WERI-Rb-1 (cell line): ENCODE measurements around the gene MROH2B.

ENCODE experiments used
- DNase-seq: peaks from one replicate; pipeline ENCODE4 v3.0.0-alpha.2; 2020
- H3K27ac ChIP-seq: fragments of 250-450 bp; sonication (Bioruptor Pico); 2 replicates; pipeline ENCODE4 v1.5.1; 2020; ENCODE audit warnings: mild to moderate bottlenecking, moderate library complexity
- H3K27me3 ChIP-seq: fragments of 250-450 bp; sonication (Bioruptor Pico); 2 replicates; pipeline ENCODE4 v1.5.1; 2021; ENCODE audit warnings: mild to moderate bottlenecking, low read depth, moderate library complexity; ENCODE audit not compliant: insufficient read depth, severe bottlenecking
- H3K36me3 ChIP-seq: fragments of 250-450 bp; sonication (Bioruptor Pico); 2 replicates; pipeline ENCODE4 v1.5.1; 2020; ENCODE audit warnings: mild to moderate bottlenecking, moderate library complexity
- H3K4me3 ChIP-seq: 2 replicates; pipeline ENCODE4 v1.5.1; 2011; ENCODE audit warnings: low read depth, mild to moderate bottlenecking, control low read depth, low read length
- H3K9me3 ChIP-seq: fragments of 250-450 bp; sonication (Bioruptor Pico); 2 replicates; pipeline ENCODE4 v1.5.1; 2021; ENCODE audit warnings: mild to moderate bottlenecking, moderate library complexity; ENCODE audit not compliant: severe bottlenecking
- CTCF ChIP-seq: IDR thresholded peaks from 2 replicates; pipeline ENCODE4 v1.5.1; 2011; ENCODE audit warnings: low read depth, mild to moderate bottlenecking, control low read depth, inconsistent platforms, low read length

MROH2B gene

GRCh38 chr5:40995801-40996586 is 75.1 kb downstream of the MROH2B start:
- no peak overlapping the region for H3K4me3 ChIP-seq
- no peak for DNase-seq
- no peak overlapping the region for H3K27ac ChIP-seq
- TF ChIP-seq CTCF = no peak
- H3K9me3 ChIP-seq = no peaks in the 10 kb centered on the region
- H3K36me3 ChIP-seq = no peaks in the 10 kb centered on the region
- H3K27me3 ChIP-seq = no peaks in the 10 kb centered on the region

GRCh38 chr5:40991981-40992559 is 79.1 kb downstream of the MROH2B start:
- Histone ChIP-seq H3K9me3 (peaks cover 6% of the 10 kb centered on the region), H3K4me3 (no peak overlapping the region), H3K36me3 (no peaks in the 10 kb centered on the region), H3K27me3 (no peaks in the 10 kb centered on the region), H3K27ac (no peak overlapping the region)
- DNase-seq = no peak
- no peak for TF ChIP-seq CTCF

GRCh38 chr5:40991168-40991980 is 79.8 kb downstream of the MROH2B start:
- no peaks in the 10 kb centered on the region for H3K36me3 ChIP-seq
- TF ChIP-seq CTCF = no peak
- DNase-seq = no peak
- no peaks in the 10 kb centered on the region for H3K27me3 ChIP-seq
- no peak overlapping the region for H3K27ac ChIP-seq
- no peak overlapping the region for H3K4me3 ChIP-seq
- peaks cover 7% of the 10 kb centered on the region for H3K9me3 ChIP-seq

- TF ChIP-seq CTCF = no peak
- DNase-seq = no peak
- H3K36me3 ChIP-seq = no peaks in the 10 kb centered on the region
- H3K27ac ChIP-seq = no peak overlapping the region
- no peak overlapping the region for H3K4me3 ChIP-seq
- peaks cover 7% of the 10 kb centered on the region for H3K9me3 ChIP-seq
- H3K27me3 ChIP-seq = no peaks in the 10 kb centered on the region
These were observed 82.2 kb downstream of the MROH2B start for GRCh38 chr5:40988746-40989510.

- no peak for TF ChIP-seq CTCF
- H3K9me3 ChIP-seq = peaks cover 7% of the 10 kb centered on the region
- no peak for DNase-seq
These were observed 83.8 kb downstream of the MROH2B start for GRCh38 chr5:40987349-40987748.

More at GRCh38 chr5:40987349-40987748, 83.8 kb downstream of the MROH2B start:
- no peak overlapping the region for H3K27ac ChIP-seq
- no peak overlapping the region for H3K4me3 ChIP-seq
- H3K27me3 ChIP-seq = no peaks in the 10 kb centered on the region
- no peaks in the 10 kb centered on the region for H3K36me3 ChIP-seq
